WERI-Rb-1 (cell line): ENCODE data around the gene STOML2.

Source experiments
- DNase-seq: peaks from one replicate; pipeline ENCODE4 v3.0.0-alpha.2; 2020
- H3K27ac ChIP-seq: fragments of 250-450 bp; sonication (Bioruptor Pico); 2 replicates; pipeline ENCODE4 v1.5.1; 2020; ENCODE audit warnings: mild to moderate bottlenecking, moderate library complexity
- H3K27me3 ChIP-seq: fragments of 250-450 bp; sonication (Bioruptor Pico); 2 replicates; pipeline ENCODE4 v1.5.1; 2021; ENCODE audit warnings: mild to moderate bottlenecking, low read depth, moderate library complexity; ENCODE audit not compliant: insufficient read depth, severe bottlenecking
- H3K36me3 ChIP-seq: fragments of 250-450 bp; sonication (Bioruptor Pico); 2 replicates; pipeline ENCODE4 v1.5.1; 2020; ENCODE audit warnings: mild to moderate bottlenecking, moderate library complexity
- H3K4me3 ChIP-seq: 2 replicates; pipeline ENCODE4 v1.5.1; 2011; ENCODE audit warnings: low read depth, mild to moderate bottlenecking, control low read depth, low read length
- H3K9me3 ChIP-seq: fragments of 250-450 bp; sonication (Bioruptor Pico); 2 replicates; pipeline ENCODE4 v1.5.1; 2021; ENCODE audit warnings: mild to moderate bottlenecking, moderate library complexity; ENCODE audit not compliant: severe bottlenecking
- TF ChIP-seq, protein P1 (sequence below): IDR thresholded peaks from 2 replicates; pipeline ENCODE4 v1.5.1; 2011; ENCODE audit warnings: low read depth, mild to moderate bottlenecking, control low read depth, inconsistent platforms, low read length

Gene STOML2

GRCh38 chr9:35076848-35077247, 26.1 kb downstream of the STOML2 start:
- peaks cover 53% of the 10 kb centered on the region for H3K36me3 ChIP-seq
- no peak for DNase-seq
- H3K4me3 ChIP-seq, result no peak overlapping the region
- TF ChIP-seq, protein P1, sequence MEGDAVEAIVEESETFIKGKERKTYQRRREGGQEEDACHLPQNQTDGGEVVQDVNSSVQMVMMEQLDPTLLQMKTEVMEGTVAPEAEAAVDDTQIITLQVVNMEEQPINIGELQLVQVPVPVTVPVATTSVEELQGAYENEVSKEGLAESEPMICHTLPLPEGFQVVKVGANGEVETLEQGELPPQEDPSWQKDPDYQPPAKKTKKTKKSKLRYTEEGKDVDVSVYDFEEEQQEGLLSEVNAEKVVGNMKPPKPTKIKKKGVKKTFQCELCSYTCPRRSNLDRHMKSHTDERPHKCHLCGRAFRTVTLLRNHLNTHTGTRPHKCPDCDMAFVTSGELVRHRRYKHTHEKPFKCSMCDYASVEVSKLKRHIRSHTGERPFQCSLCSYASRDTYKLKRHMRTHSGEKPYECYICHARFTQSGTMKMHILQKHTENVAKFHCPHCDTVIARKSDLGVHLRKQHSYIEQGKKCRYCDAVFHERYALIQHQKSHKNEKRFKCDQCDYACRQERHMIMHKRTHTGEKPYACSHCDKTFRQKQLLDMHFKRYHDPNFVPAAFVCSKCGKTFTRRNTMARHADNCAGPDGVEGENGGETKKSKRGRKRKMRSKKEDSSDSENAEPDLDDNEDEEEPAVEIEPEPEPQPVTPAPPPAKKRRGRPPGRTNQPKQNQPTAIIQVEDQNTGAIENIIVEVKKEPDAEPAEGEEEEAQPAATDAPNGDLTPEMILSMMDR, result no peak
- H3K27ac ChIP-seq, result no peak overlapping the region
- no peaks in the 10 kb centered on the region for H3K9me3 ChIP-seq
- no peaks in the 10 kb centered on the region for H3K27me3 ChIP-seq

- Histone ChIP-seq H3K4me3 (no peak overlapping the region), H3K36me3 (peaks cover 65% of the 10 kb centered on the region), H3K27ac (no peak overlapping the region), H3K27me3 (no peaks in the 10 kb centered on the region), H3K9me3 (no peaks in the 10 kb centered on the region)
- TF ChIP-seq, protein P1, result no peak
- DNase-seq, result no peak
These were observed 27.6 kb downstream of the STOML2 start for GRCh38 chr9:35075358-35075757.

- TF ChIP-seq, protein P1, result no peak
- Histone ChIP-seq H3K36me3 (peaks cover 71% of the 10 kb centered on the region), H3K27ac (no peak overlapping the region)
These were observed 28.1 kb downstream of the STOML2 start for GRCh38 chr9:35074791-35075190.

GRCh38 chr9:35074141-35074540, 28.8 kb downstream of the STOML2 start:
- Histone ChIP-seq H3K4me3 (no peak overlapping the region), H3K27me3 (no peaks in the 10 kb centered on the region), H3K27ac (no peak overlapping the region), H3K9me3 (no peaks in the 10 kb centered on the region), H3K36me3 (peaks cover 76% of the 10 kb centered on the region)
- TF ChIP-seq, protein P1, result no peak
- no peak for DNase-seq

More at GRCh38 chr9:35074791-35075190, 28.1 kb downstream of the STOML2 start:
- Histone ChIP-seq H3K27me3 (no peaks in the 10 kb centered on the region), H3K4me3 (no peak overlapping the region), H3K9me3 (no peaks in the 10 kb centered on the region)
- DNase-seq, result no peak

- Histone ChIP-seq H3K4me3 (no peak overlapping the region), H3K27me3 (no peaks in the 10 kb centered on the region), H3K9me3 (no peaks in the 10 kb centered on the region), H3K36me3 (peaks cover 80% of the 10 kb centered on the region), H3K27ac (peak overlapping the region; percentile 80)
- DNase-seq, result no peak
- TF ChIP-seq, protein P1, result no peak
These were observed 29.7 kb downstream of the STOML2 start for GRCh38 chr9:35073279-35073612.

GRCh38 chr9:35072461-35073278, 30.3 kb downstream of the STOML2 start, which contains the start of gene VCP:
Gene VCP (minus strand): TSS chr9:35072625. CDS start chr9:35072353, 272 bp downstream.
- peak within 1 kb of the TSS; percentile 93 for H3K4me3 ChIP-seq
- H3K27ac ChIP-seq, result peak within 1 kb of the TSS; percentile 97
- peaks cover 80% of the 10 kb centered on the region for H3K36me3 ChIP-seq
- DNase-seq, result peak; percentile 99
- no peaks in the 10 kb centered on the region for H3K9me3 ChIP-seq
- TF ChIP-seq, protein P1, result peak; percentile 16; the same call in 1 of the 2 replicates
- H3K27me3 ChIP-seq, result no peaks in the 10 kb centered on the region
